Measurements from ENCODE around the gene MANBA.

MANBA gene

DNA sequence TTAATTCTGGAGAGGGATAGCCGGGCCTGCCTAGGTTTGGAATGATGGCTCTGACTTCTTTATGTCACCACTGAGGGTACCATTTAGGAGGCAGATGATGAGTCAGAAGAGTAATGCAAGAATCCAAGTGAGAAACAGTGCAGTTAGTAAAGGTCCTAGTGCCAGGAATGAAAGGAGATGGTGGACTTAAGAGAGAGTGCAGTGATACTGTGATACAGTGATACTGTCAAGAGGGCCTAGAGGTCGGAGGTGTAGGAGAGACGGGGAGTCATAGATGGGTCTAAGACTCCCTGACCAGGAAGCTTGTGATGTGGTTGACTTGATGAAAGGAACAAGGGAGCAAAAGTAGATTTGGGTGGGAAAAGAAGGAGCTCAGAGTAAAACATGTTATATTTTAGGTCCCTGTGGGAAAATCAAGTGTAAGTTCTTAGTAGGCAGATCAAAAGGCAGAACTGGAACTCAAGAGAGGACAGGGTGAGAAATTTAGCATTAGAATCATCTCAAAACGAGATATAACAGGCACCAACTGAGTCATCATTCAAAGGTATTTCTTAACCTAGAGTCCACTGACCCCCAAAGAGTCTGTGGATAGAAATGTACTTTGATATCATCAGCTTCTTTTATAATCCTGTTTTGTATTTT, 174.6 kb downstream of the MANBA start:
- DNase-seq, result no peak

DNA sequence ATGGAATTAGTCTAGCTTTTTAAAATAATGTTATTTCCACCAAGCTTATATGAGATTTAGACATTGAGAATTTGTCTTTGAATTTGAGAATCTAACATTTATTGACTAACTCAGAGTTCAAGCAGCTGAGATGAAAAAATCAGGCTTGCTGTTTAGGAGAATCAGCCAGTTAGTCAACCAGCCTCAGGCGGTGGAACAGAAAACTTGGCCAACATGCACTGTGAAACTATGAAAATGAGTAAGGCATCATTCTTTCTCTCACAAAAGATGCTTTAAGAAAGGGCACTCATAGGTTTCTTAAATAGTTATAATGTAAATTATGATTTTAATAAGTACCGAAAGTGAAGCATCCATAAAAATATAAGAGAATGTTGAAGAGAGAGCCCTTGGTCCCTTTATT, 175.4 kb downstream of the MANBA start:
- no peak for DNase-seq

DNA sequence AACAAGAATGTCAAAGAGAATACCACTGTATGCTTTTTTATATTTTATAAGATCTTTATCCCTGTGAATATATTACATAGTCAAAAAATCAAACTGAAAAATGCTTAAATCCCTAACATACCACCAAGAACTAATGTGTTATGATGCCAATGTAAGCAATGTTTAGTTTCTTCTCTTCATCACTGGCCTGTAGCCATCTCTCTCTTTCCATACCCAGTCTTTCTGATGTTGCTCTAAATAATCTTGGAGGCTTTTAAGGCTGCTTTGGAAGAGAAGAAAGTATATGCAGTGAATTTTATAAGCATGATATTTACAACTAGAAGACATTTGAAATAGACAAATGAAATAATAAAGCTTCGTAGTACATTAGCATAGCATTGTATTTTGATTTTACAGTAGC, 176.7 kb downstream of the MANBA start:
- DNase-seq, result no peak

All from hippocampal formation (tissue), 2 donors.